HL-60 (cell line): ENCODE measurements around the gene LIMS2.

Experiments used
- DNase-seq, 2 experiments: peaks; one replicate each; pipeline ENCODE4 v3.0.0-alpha.2; 2010 to 2020; ENCODE audit warnings: low read depth in 1 of 2, low spot score in 1 of 2
- H3K27ac ChIP-seq: fragments of 250-450 bp; sonication (Bioruptor Pico); replicated peaks from 2 replicates; pipeline ENCODE4 v1.5.1; 2020; ENCODE audit warnings: mild to moderate bottlenecking, moderate library complexity
- H3K27me3 ChIP-seq: fragments of 250-450 bp; sonication (Bioruptor Pico); 2 replicates; pipeline ENCODE4 v1.5.1; 2021; ENCODE audit warnings: mild to moderate bottlenecking, moderate library complexity; ENCODE audit not compliant: insufficient read depth, poor library complexity, severe bottlenecking
- H3K4me3 ChIP-seq: replicated peaks from 2 replicates; pipeline ENCODE4 v1.5.1; 2011; ENCODE audit warnings: mild to moderate bottlenecking, control low read depth, low read length; ENCODE audit not compliant: insufficient read depth
- GABPA ChIP-seq: IDR thresholded peaks from 2 replicates; pipeline ENCODE4 v1.6.1; 2012; ENCODE audit warnings: low read depth
- POLR2AphosphoS5 ChIP-seq: IDR thresholded peaks from 2 replicates; pipeline ENCODE4 v1.6.1; 2012; ENCODE audit warnings: low read depth
- SPI1 ChIP-seq: IDR thresholded peaks from 2 replicates; pipeline ENCODE4 v1.6.1; 2012; ENCODE audit warnings: low read depth, mild to moderate bottlenecking, borderline replicate concordance
- TF ChIP-seq, protein P1 (sequence below): IDR thresholded peaks from 2 replicates; pipeline ENCODE4 v1.6.1; 2012; ENCODE audit warnings: low read depth; ENCODE audit not compliant: insufficient replicate concordance
- TF ChIP-seq, protein P2 (sequence below): IDR thresholded peaks from one replicate; pipeline ENCODE4 v1.5.1; 2011; ENCODE audit warnings: low read length, control low read depth, inconsistent platforms; ENCODE audit not compliant: insufficient read depth

Gene LIMS2

DNA sequence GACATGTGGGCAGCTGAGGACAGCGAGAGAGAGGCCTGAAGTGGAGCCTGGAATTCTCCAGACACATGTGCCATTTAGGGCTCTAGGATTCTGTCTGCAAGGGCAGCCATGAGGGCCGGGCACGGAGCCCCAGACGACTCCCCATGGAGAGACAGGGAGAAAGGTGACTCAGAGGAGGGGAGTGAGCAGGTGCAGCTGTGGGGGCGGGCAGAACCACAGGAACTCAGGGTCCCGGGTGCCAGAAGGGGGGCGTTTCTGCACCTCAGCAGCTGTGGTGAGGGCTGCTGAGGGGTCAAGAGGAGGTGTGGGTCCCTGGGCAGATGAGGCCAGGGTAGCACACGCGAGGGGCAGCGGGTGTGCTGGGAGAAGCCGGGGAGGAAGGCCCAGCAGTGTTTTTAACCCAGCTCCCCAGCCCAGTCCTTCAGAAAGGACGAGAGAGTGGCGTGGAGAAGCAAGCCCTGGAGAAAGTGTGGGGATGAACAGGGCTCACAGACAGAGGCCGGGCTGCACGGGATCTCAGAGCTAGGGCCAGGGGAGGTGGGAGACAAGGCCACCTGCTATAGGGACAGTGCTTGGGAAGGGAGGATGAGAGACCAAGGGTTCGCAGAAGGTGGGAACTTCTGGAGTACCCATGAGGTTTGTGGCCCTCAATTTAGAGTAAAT lies 21.8 kb downstream of the LIMS2 start:
- no peak overlapping the region for H3K4me3 ChIP-seq
- no peaks in the 10 kb centered on the region for H3K27me3 ChIP-seq
- DNase-seq: no peak
- H3K27ac ChIP-seq: no peak overlapping the region
- TF ChIP-seq, protein P1, sequence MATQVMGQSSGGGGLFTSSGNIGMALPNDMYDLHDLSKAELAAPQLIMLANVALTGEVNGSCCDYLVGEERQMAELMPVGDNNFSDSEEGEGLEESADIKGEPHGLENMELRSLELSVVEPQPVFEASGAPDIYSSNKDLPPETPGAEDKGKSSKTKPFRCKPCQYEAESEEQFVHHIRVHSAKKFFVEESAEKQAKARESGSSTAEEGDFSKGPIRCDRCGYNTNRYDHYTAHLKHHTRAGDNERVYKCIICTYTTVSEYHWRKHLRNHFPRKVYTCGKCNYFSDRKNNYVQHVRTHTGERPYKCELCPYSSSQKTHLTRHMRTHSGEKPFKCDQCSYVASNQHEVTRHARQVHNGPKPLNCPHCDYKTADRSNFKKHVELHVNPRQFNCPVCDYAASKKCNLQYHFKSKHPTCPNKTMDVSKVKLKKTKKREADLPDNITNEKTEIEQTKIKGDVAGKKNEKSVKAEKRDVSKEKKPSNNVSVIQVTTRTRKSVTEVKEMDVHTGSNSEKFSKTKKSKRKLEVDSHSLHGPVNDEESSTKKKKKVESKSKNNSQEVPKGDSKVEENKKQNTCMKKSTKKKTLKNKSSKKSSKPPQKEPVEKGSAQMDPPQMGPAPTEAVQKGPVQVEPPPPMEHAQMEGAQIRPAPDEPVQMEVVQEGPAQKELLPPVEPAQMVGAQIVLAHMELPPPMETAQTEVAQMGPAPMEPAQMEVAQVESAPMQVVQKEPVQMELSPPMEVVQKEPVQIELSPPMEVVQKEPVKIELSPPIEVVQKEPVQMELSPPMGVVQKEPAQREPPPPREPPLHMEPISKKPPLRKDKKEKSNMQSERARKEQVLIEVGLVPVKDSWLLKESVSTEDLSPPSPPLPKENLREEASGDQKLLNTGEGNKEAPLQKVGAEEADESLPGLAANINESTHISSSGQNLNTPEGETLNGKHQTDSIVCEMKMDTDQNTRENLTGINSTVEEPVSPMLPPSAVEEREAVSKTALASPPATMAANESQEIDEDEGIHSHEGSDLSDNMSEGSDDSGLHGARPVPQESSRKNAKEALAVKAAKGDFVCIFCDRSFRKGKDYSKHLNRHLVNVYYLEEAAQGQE: no peak
- TF ChIP-seq, protein P2, sequence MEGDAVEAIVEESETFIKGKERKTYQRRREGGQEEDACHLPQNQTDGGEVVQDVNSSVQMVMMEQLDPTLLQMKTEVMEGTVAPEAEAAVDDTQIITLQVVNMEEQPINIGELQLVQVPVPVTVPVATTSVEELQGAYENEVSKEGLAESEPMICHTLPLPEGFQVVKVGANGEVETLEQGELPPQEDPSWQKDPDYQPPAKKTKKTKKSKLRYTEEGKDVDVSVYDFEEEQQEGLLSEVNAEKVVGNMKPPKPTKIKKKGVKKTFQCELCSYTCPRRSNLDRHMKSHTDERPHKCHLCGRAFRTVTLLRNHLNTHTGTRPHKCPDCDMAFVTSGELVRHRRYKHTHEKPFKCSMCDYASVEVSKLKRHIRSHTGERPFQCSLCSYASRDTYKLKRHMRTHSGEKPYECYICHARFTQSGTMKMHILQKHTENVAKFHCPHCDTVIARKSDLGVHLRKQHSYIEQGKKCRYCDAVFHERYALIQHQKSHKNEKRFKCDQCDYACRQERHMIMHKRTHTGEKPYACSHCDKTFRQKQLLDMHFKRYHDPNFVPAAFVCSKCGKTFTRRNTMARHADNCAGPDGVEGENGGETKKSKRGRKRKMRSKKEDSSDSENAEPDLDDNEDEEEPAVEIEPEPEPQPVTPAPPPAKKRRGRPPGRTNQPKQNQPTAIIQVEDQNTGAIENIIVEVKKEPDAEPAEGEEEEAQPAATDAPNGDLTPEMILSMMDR: no peak

DNA sequence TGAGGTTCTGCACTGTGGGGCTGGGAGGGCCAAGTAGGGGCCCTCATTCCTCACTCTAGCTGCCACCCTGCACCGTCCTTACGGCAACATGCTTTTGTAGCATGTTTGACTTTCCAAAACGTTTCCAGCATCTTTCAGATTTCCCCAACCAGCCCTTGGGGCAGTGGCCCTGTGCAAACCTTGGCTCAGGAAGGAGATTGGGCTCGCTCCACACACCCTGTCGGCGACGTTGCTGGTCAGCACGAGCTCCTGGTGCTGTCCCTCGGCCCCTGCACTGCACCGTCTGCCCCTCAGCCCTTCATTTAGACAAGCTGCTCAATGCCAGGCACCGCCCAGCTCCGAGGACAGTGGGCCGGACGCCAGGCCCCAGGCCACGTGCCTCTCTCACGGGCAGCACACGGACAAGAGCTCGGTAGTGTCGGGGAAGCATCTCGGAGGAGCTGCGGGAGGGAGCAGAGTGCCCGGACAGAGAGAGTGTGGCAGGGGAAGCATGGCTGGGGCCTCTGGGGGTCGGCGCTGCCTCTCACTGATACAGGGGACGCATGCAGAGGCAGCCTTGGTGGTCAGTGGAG lies 22.5 kb downstream of the LIMS2 start:
- TF ChIP-seq, protein P1: no peak
- TF ChIP-seq POLR2AphosphoS5: no peak
- TF ChIP-seq, protein P2: no peak
- TF ChIP-seq GABPA: no peak
- TF ChIP-seq SPI1: no peak
- H3K4me3 ChIP-seq: no peak overlapping the region
- no peaks in the 10 kb centered on the region for H3K27me3 ChIP-seq
- no peak for DNase-seq
- no peak overlapping the region for H3K27ac ChIP-seq

DNA sequence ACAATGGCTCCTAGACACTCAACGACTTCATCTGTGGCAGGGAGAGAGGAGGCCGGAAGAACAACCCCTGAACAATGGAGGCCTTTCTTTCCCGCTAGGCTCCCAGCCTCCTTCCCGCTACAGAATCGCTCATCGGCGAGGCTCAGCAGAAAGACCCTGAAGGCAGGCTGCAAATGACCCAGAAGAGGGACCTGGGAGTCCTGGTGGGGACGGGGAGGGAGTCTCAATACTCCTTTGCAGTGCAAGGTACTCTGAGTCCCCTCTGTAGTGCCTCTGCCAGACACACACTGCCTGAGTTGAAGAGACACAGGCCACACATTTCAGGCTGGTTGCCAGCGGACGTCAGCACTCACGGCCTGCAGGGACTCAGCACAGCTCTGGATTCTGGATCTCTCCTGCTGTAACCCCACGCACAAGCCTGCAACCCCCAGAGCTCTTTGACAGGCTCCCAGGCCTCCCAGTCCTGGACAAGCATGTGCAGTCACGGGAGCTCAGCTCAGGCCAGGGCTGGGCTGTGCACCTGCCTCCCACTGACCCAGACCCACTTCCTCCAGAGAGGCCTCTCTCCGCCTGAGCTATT lies 23.3 kb downstream of the LIMS2 start:
- TF ChIP-seq POLR2AphosphoS5 (no peak), SPI1 (peak; percentile 28; the same call in 1 of the 2 replicates), GABPA (no peak)
- DNase-seq: peak in 1 of 2 experiments; percentile 15
- H3K27ac ChIP-seq: no peak overlapping the region
- H3K4me3 ChIP-seq: no peak overlapping the region
- H3K27me3 ChIP-seq: no peaks in the 10 kb centered on the region

DNA sequence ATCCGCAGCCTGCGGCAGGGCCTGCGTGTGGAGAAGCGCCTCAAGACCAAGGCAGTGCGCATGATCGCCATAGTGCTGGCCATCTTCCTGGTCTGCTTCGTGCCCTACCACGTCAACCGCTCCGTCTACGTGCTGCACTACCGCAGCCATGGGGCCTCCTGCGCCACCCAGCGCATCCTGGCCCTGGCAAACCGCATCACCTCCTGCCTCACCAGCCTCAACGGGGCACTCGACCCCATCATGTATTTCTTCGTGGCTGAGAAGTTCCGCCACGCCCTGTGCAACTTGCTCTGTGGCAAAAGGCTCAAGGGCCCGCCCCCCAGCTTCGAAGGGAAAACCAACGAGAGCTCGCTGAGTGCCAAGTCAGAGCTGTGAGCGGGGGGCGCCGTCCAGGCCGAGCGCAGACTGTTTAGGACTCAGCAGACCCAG lies 23.9 kb downstream of the LIMS2 start:
- no peaks in the 10 kb centered on the region for H3K27me3 ChIP-seq
- no peak overlapping the region for H3K4me3 ChIP-seq
- no peak for DNase-seq
- TF ChIP-seq GABPA (no peak), POLR2AphosphoS5 (no peak), SPI1 (no peak)
- TF ChIP-seq, protein P1: no peak
- TF ChIP-seq, protein P2: no peak
- no peak overlapping the region for H3K27ac ChIP-seq
